ENCODE results near the gene DCLK2.

GRCh38 chr4:150152766-150153165 lies 74.5 kb downstream of the DCLK2 start:
- TF ChIP-seq SP1 (IDR thresholded peaks at IDR 0.05): no peak
- TF ChIP-seq FOXK2 (IDR thresholded peaks at IDR 0.05): no peak
- TF ChIP-seq BHLHE40 (IDR thresholded peaks at IDR 0.05; ENCODE audit: borderline replicate concordance): no peak
- no peak for TF ChIP-seq FOXM1 (IDR thresholded peaks at IDR 0.05; ENCODE audit: borderline replicate concordance)
- no peak for TF ChIP-seq HDGF (IDR thresholded peaks at IDR 0.05; ENCODE audit: borderline replicate concordance)
- no peak for TF ChIP-seq SUZ12 (IDR thresholded peaks at IDR 0.05)

All from HEK293T (cell line).